ENCODE results near the gene GAPVD1. TPM values are rescaled to one million over a fixed set of nuclear protein-coding genes. Genes with fewer than 3 reads are reported as not detected.

The GAPVD1 gene
- total and polyA plus RNA-seq, 2 of the 13 experiments (the other 11 are each of a cell fraction or from before 2014, with no cell fraction given): 11.1 to 33.2 TPM

GRCh38 chr9:125405938-125406809 lies 144.5 kb downstream of the GAPVD1 start (continued):
- TF ChIP-seq USF2 (IDR thresholded peaks at IDR 0.05; ENCODE audit: low read depth, low read length) (peak; percentile 75), USF2 (CRISPR knock-in tag; IDR thresholded peaks at IDR 0.05; ENCODE audit: borderline replicate concordance) (no peak; the same call in 1 of the 2 replicates), CREB1 (IDR thresholded peaks at IDR 0.05) (peak; percentile 79), CREB1 (CRISPR knock-in tag; IDR thresholded peaks at IDR 0.05) (no peak), ZNF768 (CRISPR knock-in tag; IDR thresholded peaks at IDR 0.05) (peak; percentile 91), KDM1A (CRISPR knock-in tag; IDR thresholded peaks at IDR 0.05) (peak; percentile 30; the same call in 1 of the 2 replicates), NR2C2 (CRISPR knock-in tag; IDR thresholded peaks at IDR 0.05; ENCODE audit: borderline replicate concordance) (no peak), ZSCAN21 (CRISPR knock-in tag; IDR thresholded peaks at IDR 0.05; ENCODE audit: borderline replicate concordance) (no peak), GRHL1 (CRISPR knock-in tag; conservative IDR thresholded peaks at IDR 0.05) (no peak), ZMYM3 (CRISPR knock-in tag; IDR thresholded peaks at IDR 0.05) (peak; percentile 52; the same call in 1 of the 2 replicates), ZNF274 (CRISPR knock-in tag; IDR thresholded peaks at IDR 0.05) (0 out of 2 replicates have a peak, but pooled peaks have one; percentile 16), ATF7 (IDR thresholded peaks at IDR 0.05) (no peak), ATF7 (CRISPR knock-in tag; IDR thresholded peaks at IDR 0.05) (no peak), ZNF850 (CRISPR knock-in tag; conservative IDR thresholded peaks at IDR 0.05) (no peak)
